Measurements from ENCODE around the gene TASOR2.

TASOR2 gene

GRCh38 chr10:5656737-5657579 lies 27.7 kb upstream of the TASOR2 start:
- DNase-seq, result no peak

- DNase-seq, result peak; percentile 33
These were observed 25.6 kb upstream of the TASOR2 start for GRCh38 chr10:5658871-5659618.

GRCh38 chr10:5659702-5660528 lies 24.7 kb upstream of the TASOR2 start:
- no peak for DNase-seq

GRCh38 chr10:5661043-5661442 lies 23.6 kb upstream of the TASOR2 start:
- DNase-seq, result no peak

DNA sequence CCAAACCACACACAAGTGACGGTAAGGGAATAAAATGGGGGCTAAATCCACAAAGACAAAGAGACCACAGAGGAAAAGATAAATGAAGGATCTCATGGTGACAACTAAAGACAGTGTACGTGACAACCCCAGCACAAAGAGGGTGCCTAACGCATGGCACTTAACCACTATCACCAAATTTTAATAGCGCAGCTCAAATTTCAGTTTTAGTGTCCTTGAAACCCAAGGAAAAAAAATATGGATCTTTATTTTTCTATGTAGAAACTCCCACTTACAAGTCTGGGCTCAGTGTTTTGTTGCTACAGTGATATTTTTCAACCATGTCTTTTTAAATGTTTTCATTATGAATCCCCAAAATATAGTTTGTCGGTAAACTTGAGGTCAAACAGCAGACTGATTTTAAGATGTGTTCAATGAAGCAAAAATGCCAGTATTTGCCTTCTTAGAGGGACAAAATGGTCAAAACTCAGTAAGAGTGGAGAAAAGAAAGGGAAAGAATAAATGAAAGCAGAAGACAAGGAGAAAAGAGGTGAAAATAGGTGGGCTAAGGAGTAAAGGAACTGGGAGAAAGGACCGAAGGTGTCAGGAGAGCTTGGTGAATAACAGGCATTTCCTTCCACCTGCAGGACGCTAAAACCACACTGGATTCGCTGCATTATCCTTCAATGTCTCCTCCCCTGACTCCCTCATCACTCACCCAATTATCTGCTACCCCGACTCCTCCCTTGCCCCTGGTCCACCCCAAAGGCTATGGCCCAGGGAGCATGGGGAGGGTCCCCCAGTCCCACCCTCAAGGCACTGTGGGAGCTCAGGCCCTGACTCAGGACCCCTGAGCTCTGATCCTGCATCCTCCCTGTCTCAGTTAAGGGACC lies 21.7 kb upstream of the TASOR2 start:
- no peak for DNase-seq

DNA sequence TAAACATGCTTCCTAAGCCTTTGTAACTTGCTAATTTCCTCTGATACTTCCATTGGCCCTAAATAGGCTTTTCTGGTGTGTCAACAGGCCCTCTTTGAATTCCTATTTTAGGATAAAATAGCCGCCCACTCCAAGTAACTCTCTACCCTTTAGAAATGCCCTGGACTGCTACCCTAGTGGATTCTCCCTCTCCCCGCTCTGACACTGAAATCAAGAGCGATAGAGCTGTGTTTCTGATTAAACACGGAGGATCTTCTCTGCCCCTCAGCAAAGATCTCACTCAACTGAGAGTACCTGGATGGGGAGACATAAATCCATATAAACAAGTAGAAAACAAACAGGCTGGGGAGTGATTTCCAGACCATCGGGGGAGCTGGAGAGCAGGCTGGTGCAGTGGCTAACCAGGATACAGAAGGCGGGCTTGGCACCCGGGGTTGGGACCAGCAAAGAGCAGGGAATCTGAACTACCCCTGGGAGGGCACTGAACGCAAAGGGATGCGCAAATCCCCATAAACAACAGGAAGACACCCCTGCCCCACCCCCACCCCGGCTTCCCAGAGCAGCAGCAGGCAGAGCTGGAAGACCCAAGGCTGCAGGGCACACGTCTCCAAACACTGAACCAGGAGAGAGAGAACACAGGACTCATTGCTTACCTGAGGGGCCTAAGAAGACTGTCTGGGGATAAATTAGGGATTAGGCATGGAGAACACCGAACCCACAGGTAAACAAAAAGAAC lies 20.8 kb upstream of the TASOR2 start:
- DNase-seq, result no peak

- no peak for DNase-seq
These were observed 19.1 kb upstream of the TASOR2 start for GRCh38 chr10:5665373-5666007.

- DNase-seq, result peak; percentile 81
These were observed 18.4 kb upstream of the TASOR2 start, which contains the start of gene ASB13 for GRCh38 chr10:5666008-5666840. ASB13 (minus strand) TSS chr10:5666595; CDS start chr10:5666551, 44 bp downstream.

DNA sequence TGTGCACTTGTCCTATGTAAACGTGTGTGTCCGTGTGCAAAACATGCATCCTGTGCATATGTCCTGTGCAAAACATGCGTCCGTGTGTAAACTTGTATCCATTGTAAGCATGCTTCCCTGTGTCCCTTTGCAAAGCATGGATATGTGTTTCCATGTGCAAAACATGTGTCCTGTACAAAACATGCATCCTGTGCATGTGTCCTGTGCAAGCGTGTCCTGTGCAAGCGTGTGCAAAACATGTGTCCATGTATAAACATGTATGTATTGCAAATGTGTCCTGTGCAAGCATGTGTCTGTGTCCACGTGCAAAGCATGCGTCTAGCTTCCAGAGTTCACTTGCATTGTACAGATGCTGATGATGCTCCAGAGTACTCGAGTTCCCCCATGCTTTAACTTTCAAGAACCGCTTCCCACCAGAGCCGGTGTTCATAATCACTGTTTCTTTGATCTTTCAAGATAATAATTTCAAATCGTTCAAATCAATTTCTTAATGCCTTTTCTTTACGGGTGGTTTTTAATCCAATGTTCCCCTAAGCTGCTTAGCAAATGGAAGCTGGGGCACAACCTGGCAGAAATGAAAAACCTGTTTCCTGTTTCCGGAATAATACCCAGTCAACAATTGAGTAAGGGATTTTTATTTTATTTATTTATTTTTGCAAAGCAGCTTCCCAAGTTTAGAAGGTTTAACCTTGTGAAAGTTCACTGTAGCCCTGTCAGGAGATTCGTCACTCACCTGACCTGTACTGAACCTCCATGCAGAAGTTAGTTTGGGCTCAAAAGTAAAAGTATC lies 17.6 kb upstream of the TASOR2 start:
- no peak for DNase-seq

DNA sequence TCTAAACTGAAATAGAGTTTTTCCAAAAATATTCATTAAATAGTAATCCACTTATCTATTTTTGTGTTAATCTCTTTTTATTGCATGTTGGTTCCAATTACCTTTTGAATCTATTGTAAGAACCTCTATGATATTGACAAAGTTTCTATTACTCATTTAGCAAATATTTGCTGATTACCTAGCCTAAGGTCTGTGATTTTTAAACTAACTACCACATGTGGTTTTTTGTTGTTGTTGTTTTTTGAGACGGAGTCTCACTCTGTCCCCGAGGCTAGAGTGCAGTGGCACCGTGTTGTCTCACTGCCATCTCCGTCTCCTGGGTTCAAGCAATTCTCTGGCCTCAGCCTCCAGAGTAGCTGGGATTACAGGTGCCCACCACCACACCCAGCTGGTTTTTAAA lies 16.2 kb upstream of the TASOR2 start:
- DNase-seq, result no peak

GRCh38 chr10:5669604-5670003 lies 15.0 kb upstream of the TASOR2 start:
- no peak for DNase-seq

DNA sequence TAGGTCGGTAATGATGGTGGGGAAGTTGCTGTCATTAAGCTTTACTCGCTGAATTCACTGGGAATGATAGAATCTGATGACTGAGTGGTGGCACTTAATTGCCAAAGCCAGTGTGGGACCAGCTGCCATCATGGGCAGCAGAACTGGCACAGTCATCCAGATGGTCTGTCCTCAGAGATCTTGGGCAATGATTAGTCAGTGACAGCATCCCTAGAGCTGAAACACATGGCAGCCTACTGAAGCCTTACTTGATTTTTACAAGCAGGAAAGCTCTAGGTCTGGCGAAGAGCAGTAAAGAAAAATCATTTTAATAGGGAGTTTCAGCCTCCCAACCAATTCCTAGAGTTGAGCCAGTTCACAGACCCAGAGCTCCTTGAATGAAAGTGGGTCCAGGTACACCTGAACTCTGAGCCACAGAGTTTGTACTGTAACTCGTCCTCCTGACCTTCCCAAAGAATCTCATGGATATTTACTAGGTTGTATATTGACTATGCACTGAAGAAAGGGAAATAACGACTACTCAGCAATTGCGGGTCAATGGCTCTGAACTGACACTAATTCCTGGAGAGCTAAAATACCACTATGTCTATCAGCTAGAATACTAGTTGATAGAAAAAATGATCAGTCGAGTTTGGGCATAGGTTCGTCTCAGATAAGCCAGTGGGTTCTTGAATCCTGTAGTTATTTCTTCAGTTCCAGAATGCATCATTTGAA lies 13.8 kb upstream of the TASOR2 start:
- no peak for DNase-seq

DNA sequence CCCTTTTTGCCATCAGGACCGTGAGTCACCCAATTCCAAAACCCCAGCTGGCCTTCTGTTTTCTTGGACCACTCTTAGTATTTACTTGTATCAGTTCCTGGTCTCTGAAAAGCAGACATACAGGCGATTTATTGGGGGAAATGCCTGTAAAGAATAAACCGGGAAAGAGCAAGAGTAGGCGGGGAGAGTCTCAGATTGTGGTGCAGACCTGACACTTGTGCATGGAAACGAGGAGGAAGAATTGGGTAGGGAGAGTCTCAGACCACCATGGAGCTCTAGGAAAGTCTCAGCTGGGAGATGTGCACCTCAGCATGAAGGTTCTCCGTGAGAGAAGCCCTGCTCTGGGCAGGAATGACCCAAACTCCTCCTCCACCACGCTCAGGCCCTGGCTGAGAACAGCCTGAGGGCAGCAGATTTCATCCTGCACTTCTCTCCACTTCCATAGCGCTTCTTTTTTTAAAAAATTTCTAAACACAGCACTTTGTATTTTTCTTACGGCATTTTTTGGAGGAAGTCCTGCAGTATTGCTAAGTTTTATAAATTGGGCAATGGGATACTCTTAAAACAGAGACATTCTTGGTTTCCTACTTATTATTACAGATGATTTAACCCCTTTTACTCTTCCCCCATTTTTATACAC lies 6.1 kb upstream of the TASOR2 start:
- DNase-seq, result no peak

DNA sequence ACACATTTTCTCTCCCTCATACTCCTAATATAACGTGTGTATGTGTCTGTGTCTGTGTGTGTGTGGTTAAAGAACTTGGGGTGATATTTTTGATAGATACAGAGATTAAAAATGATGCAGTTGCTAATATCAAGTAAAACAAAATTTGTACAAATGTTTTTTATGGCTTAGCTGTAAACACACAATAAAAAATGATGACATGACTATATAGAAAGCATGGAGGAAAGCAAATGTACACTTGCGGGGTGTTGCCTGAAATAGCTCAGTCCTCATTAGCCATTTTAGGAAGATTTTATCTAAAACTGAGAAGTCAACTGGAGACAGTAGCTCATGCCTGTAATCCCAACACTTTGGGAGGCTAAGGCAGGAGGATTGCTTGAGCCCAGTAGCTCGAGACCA lies 5.6 kb upstream of the TASOR2 start:
- DNase-seq, result no peak

- no peak for DNase-seq
These were observed 5.0 kb upstream of the TASOR2 start for GRCh38 chr10:5679606-5680005.

DNA sequence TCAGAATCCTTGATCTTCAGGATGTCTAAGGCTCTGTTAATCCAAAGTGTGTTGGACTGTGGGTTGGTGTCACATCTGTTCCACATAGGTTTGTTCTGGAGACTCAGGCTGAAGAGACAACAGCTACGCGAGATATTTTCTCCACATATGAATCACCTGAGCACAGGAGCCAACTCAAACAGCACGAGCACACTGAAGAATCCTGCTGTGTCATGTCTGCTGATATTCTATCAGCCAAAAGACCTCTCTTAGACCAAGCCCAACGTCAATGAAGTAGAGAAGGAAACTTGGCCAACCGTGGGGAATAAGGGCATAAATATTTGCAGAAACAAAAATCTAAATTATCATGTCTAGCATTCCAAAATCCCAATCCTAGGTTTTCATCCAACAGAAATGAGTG lies 2.7 kb upstream of the TASOR2 start:
- no peak for DNase-seq

- no peak for DNase-seq
These were observed 1.6 kb upstream of the TASOR2 start for GRCh38 chr10:5683065-5683464.
